Nephron (organoid): Measurements from ENCODE around the gene TAS1R2.

Experiments used
- H3K27ac Mint-ChIP-seq, 3 experiments: 2 replicates each; pipeline ENCODE4 v1.8.0; 2020; ENCODE audit warnings: mixed read lengths in 3 of 3, mild to moderate bottlenecking in 2 of 3, moderate library complexity in 1 of 3
- H3K27me3 Mint-ChIP-seq: 2 replicates; pipeline ENCODE4 v1.8.0; 2021; ENCODE audit warnings: low read depth, mild to moderate bottlenecking, moderate library complexity, mixed read lengths
- H3K36me3 Mint-ChIP-seq: 2 replicates; pipeline ENCODE4 v1.8.0; 2020; ENCODE audit warnings: low read depth, mixed read lengths
- H3K4me1 Mint-ChIP-seq: 2 replicates; pipeline ENCODE4 v1.8.0; 2020; ENCODE audit warnings: mixed read lengths
- H3K4me3 Mint-ChIP-seq, 3 experiments: 2 replicates each; pipeline ENCODE4 v1.8.0; 2020; ENCODE audit warnings: mild to moderate bottlenecking in 3 of 3, mixed read lengths in 3 of 3, moderate library complexity in 2 of 3
- H3K9me3 Mint-ChIP-seq: 2 replicates; pipeline ENCODE4 v1.8.0; 2020; ENCODE audit warnings: mixed read lengths
- TF ChIP-seq, protein P1 (sequence below), 3 experiments: fragments of 200-600 bp; sonication (generic); IDR thresholded peaks; one replicate each; pipeline ENCODE4 v1.5.0; 2021; ENCODE audit warnings: antibody characterized with exemption in 3 of 3; ENCODE audit not compliant: unreplicated experiment in 3 of 3

The TAS1R2 gene

DNA sequence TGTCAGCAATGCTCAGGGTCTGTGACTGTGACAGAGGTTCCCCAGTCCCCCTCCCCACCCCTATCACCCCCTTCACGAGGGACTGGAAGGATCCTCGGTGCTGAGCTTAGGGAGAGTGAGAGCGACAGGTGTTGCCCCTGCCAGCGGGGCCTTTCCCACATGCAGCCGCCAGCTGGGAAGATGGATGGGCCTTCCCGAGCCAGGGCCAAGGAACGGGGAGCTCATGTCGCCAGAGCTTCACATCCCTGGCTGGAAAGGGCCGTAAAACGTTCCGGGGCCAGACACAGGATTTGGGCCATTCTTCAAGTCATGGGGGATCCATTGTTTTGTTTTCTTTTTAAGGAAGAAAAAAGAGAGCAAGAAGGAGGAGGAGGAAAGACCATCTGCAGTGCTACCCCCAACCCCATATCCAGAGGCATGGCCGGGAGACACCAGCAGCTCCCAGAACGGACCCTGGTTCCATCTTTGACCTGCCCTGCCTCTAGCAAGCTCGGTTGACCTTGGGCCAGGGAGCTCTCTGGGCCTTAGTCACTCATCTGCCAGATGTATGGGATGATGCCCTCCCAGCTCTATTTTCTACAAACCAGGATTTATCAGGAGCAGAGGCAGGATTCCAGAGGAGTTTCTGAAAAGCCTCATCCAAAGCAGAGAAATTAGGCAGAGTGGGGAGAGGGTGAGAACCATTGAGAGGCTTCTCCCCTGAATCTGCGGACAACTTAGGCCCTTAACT is 54.1 kb downstream of the TAS1R2 start:
- no peak overlapping the region for H3K4me3 Mint-ChIP-seq
- H3K27me3 Mint-ChIP-seq, result peaks cover 32% of the 10 kb centered on the region
- H3K36me3 Mint-ChIP-seq, result no peaks in the 10 kb centered on the region
- no peaks in the 10 kb centered on the region for H3K9me3 Mint-ChIP-seq
- H3K4me1 Mint-ChIP-seq, result peaks cover 39% of the 10 kb centered on the region
- TF ChIP-seq, protein P1, sequence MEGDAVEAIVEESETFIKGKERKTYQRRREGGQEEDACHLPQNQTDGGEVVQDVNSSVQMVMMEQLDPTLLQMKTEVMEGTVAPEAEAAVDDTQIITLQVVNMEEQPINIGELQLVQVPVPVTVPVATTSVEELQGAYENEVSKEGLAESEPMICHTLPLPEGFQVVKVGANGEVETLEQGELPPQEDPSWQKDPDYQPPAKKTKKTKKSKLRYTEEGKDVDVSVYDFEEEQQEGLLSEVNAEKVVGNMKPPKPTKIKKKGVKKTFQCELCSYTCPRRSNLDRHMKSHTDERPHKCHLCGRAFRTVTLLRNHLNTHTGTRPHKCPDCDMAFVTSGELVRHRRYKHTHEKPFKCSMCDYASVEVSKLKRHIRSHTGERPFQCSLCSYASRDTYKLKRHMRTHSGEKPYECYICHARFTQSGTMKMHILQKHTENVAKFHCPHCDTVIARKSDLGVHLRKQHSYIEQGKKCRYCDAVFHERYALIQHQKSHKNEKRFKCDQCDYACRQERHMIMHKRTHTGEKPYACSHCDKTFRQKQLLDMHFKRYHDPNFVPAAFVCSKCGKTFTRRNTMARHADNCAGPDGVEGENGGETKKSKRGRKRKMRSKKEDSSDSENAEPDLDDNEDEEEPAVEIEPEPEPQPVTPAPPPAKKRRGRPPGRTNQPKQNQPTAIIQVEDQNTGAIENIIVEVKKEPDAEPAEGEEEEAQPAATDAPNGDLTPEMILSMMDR (IDR thresholded peaks at IDR 0.05; ENCODE audit: unreplicated experiment in 3 of 3), result no peak
- peak overlapping the region; percentile 87 to 95 (median 93) for H3K27ac Mint-ChIP-seq

DNA sequence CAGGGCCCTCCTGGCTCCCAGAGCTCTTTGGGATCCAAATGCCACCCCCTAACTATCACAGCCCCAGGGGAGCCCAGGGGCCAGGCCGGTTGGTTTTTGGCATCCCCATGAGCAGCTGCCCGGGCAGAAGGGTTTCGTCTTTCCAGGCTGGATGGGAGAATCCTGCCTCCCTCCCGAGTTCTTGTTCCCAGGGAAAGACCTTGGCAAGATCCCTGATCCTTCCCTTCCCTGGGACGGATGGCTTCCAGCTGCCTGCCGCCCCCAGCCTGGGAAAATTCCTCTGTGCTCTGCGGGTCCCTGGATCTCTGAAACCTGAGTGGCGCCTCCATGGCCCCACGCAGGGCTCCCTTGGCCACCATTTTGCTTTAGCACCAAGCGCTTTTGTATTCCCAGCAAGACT is 55.6 kb downstream of the TAS1R2 start:
- peaks cover 43% of the 10 kb centered on the region for H3K4me1 Mint-ChIP-seq
- H3K36me3 Mint-ChIP-seq, result no peaks in the 10 kb centered on the region
- H3K27ac Mint-ChIP-seq, result peak overlapping the region; percentile 75 to 95 (median 78)
- no peak overlapping the region for H3K4me3 Mint-ChIP-seq
- peaks cover 24% of the 10 kb centered on the region for H3K27me3 Mint-ChIP-seq
- TF ChIP-seq, protein P1 (IDR thresholded peaks at IDR 0.05; ENCODE audit: unreplicated experiment in 3 of 3), result no peak
- H3K9me3 Mint-ChIP-seq, result no peaks in the 10 kb centered on the region

DNA sequence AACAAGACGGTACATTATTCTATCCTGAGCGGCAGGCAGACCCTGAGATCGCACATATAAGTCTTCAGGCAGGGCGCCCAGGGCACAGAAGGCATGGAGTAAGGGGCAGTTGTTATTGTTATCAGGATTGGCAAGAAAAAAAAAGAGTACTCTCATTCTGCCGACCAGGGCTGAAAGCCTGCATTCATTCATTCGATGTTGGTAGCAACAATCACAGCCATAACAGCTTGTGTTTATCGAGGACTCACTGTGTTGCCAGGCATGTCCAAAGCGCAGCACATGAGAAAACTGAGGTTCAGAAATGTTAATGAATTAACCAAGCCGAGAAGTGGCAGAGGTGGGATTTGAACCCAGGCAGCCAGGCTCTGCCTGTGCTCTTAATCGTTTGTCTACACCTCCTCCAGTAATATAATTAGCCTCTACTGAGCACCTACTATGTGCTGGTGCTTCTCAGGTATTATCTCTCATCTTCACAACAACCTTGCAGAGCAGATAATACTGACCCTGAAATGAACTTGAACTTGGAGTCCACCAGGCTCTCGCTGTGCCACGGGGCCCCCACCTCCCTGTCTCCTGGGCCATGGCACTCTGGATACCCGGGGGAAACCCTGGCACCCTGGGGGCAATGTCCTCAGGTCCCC is 56.2 kb downstream of the TAS1R2 start:
- Mint-ChIP-seq H3K27ac (peak overlapping the region in 2 of 3 experiments; percentile 18 to 95), H3K36me3 (no peaks in the 10 kb centered on the region), H3K9me3 (no peaks in the 10 kb centered on the region), H3K4me1 (peaks cover 45% of the 10 kb centered on the region), H3K27me3 (peaks cover 23% of the 10 kb centered on the region), H3K4me3 (no peak overlapping the region)
- TF ChIP-seq, protein P1 (IDR thresholded peaks at IDR 0.05; ENCODE audit: unreplicated experiment in 3 of 3), result no peak

GRCh38 chr1:18802231-18802630 is 57.2 kb downstream of the TAS1R2 start:
- TF ChIP-seq, protein P1 (IDR thresholded peaks at IDR 0.05; ENCODE audit: unreplicated experiment in 3 of 3), result no peak
- Mint-ChIP-seq H3K27me3 (peaks cover 14% of the 10 kb centered on the region), H3K36me3 (no peaks in the 10 kb centered on the region), H3K27ac (no peak overlapping the region), H3K9me3 (no peaks in the 10 kb centered on the region), H3K4me1 (peaks cover 40% of the 10 kb centered on the region), H3K4me3 (no peak overlapping the region)

- H3K36me3 Mint-ChIP-seq, result no peaks in the 10 kb centered on the region
- TF ChIP-seq, protein P1 (IDR thresholded peaks at IDR 0.05; ENCODE audit: unreplicated experiment in 3 of 3), result no peak
- no peak overlapping the region for H3K27ac Mint-ChIP-seq
- no peak overlapping the region for H3K4me3 Mint-ChIP-seq
- H3K27me3 Mint-ChIP-seq, result peaks cover 19% of the 10 kb centered on the region
- peaks cover 46% of the 10 kb centered on the region for H3K4me1 Mint-ChIP-seq
- no peaks in the 10 kb centered on the region for H3K9me3 Mint-ChIP-seq
These were observed 59.2 kb downstream of the TAS1R2 start for GRCh38 chr1:18800258-18800657.
